Spleen (tissue), 11 donors: Measurements from ENCODE around the gene ARHGEF25. TPM values are rescaled to one million over a fixed set of nuclear protein-coding genes. Genes with fewer than 3 reads are reported as not detected.
"Not testable (repeated sequence)": the region's sequence is repeated elsewhere in the genome, so short reads cannot be mapped to it uniquely, and the experiment has no call there.

ENCODE experiments used
- DNase-seq: peaks from one replicate; pipeline ENCODE4 v3.0.0-alpha.2; 2020
- H3K27ac ChIP-seq, 8 donors: fragments of 200-600 bp; sonication (generic) in 7 of 8; 1 replicate in 4 of 8; 2 replicates in 4 of 8; pipeline versions ENCODE4 v1.5.0 to v1.8.0; 2016 to 2021; ENCODE audit warnings: inconsistent platforms in 4 of 8, mild to moderate bottlenecking in 4 of 8, moderate library complexity in 1 of 8
- H3K27me3 ChIP-seq, 7 donors: fragments of 200-600 bp; sonication (generic) in 6 of 7; replicated peaks in 1 of 7; 1 replicate in 4 of 7; 2 replicates in 3 of 7; pipeline versions ENCODE4 v1.5.0 to v1.8.0; 2016 to 2021; ENCODE audit warnings: inconsistent platforms in 3 of 7, mild to moderate bottlenecking in 1 of 7
- H3K36me3 ChIP-seq, 6 donors: fragments of 200-600 bp; sonication (generic) in 5 of 6; 1 replicate in 4 of 6; 2 replicates in 2 of 6; pipeline versions ENCODE4 v1.5.0 to v1.8.0; 2016 to 2021; ENCODE audit warnings: inconsistent platforms in 2 of 6
- H3K4me1 ChIP-seq, 6 donors: fragments of 200-600 bp; sonication (generic) in 5 of 6; 1 replicate in 3 of 6; 2 replicates in 3 of 6; pipeline versions ENCODE4 v1.5.0 to v1.8.0; 2016 to 2021; ENCODE audit warnings: inconsistent platforms in 3 of 6
- H3K4me3 ChIP-seq, 8 donors: fragments of 200-600 bp; sonication (generic) in 7 of 8; 1 replicate in 4 of 8; 2 replicates in 4 of 8; pipeline versions ENCODE4 v1.5.0 to v1.8.0; 2016 to 2021; ENCODE audit warnings: inconsistent platforms in 4 of 8, mild to moderate bottlenecking in 4 of 8, moderate library complexity in 2 of 8
- H3K9me3 ChIP-seq, 8 donors: fragments of 200-600 bp; sonication (generic) in 7 of 8; 1 replicate in 4 of 8; 2 replicates in 4 of 8; pipeline versions ENCODE4 v1.5.0 to v1.8.0; 2016 to 2021; ENCODE audit warnings: inconsistent platforms in 4 of 8
- CTCF ChIP-seq, 11 experiments: fragments of 200-600 bp in 7 of 11; fragments of 450-650 bp in 4 of 11; sonication (generic) in 4 of 11; IDR thresholded peaks in 8 of 11; conservative IDR thresholded peaks in 3 of 11; 1 replicate in 7 of 11; 2 replicates in 4 of 11; pipeline versions ENCODE4 v1.4.0 to v1.8.0; 2016 to 2021; ENCODE audit warnings: antibody characterized with exemption in 11 of 11, inconsistent platforms in 4 of 11, mild to moderate bottlenecking in 1 of 11
- POLR2A ChIP-seq, 3 donors: fragments of 450-650 bp; IDR thresholded peaks; one replicate each; pipeline ENCODE4 v1.5.1; 2017; ENCODE audit warnings: antibody characterized with exemption in 3 of 3, mild to moderate bottlenecking in 1 of 3
- POLR2AphosphoS5 ChIP-seq, 3 donors: sonication (generic); formaldehyde crosslinking; IDR thresholded peaks; one replicate each; pipeline ENCODE4 v1.5.1; 2017; ENCODE audit warnings: antibody characterized with exemption in 3 of 3
- WGBS, 5 donors: extraction: QIAGEN DNeasy Blood & Tissue Kit in 3 of 5; methylation state at CpG; one replicate each; pipeline versions ENCODE4 v1.1.5 to v1.1.7; 2013 to 2018; 5-methylcytosine and 5-hydroxymethylcytosine counted together
- intact Hi-C: fragments of 100-400 bp; cut with DNase I; formaldehyde crosslinking; loops from one replicate; pipeline ENCODE4 v1.15.0; 2023; ENCODE audit warnings: low total_unique reads
- polyA plus RNA-seq, 3 donors: library from polyadenylated mRNA; stranded (reverse); fragments of 200-250 nt; gene quantifications; one replicate each; pipeline ENCODE4 v1.2.1, GENCODE V29; 2013
- total RNA-seq, 7 donors: library from RNA; depleted of rRNA in 3 of 7; stranded (reverse); fragments of >200 nt in 3 of 7; fragmentation: NEBNext Ultra II Directional in 4 of 7; extraction: Animal tissue kit (Norgen Biotek cat#: 25700) in 4 of 7; gene quantifications; one replicate each; pipeline versions ENCODE4 v1.1.0 to v1.2.1, GENCODE V29; 2016 to 2021
- donor health status: healthy with polysubstance abuse.
- donor health status: DM: no; HTN: no; CAD: no; lungs with moderate emphysema.
- donor health status: DM: no; HTN: no; CAD: no.
- donor health status: Bipolar disorder and iron deficiency.
- donor health status: healthy.
- donor health status: DM: no; HTN: no; CAD: no.
- donor health status: DM: yes; HTN: yes; CAD: no.

ARHGEF25 gene
- total and polyA plus RNA-seq, 10 donors: 9.3 to 26.6 (median 15.3) TPM

- H3K9me3 ChIP-seq: no peaks in the 10 kb centered on the region
- intact Hi-C loops: no loop called here
- peaks cover 2 to 78% (median 22%) of the 10 kb centered on the region in 7 donors for H3K27me3 ChIP-seq
- H3K4me3 ChIP-seq: no peak overlapping the region
- no peaks in the 10 kb centered on the region for H3K36me3 ChIP-seq
- no peak for TF ChIP-seq POLR2A (IDR thresholded peaks at IDR 0.05)
- TF ChIP-seq CTCF (IDR thresholded peaks at IDR 0.05 in 8 of 11, conservative IDR thresholded peaks at IDR 0.05 in 3 of 11): no peak
- no peak for TF ChIP-seq POLR2AphosphoS5 (IDR thresholded peaks at IDR 0.05)
- no peak overlapping the region for H3K27ac ChIP-seq
- H3K4me1 ChIP-seq: peaks cover 7 to 14% (median 13%) of the 10 kb centered on the region in 6 donors
- DNase-seq: no peak
- WGBS, 5 donors: 58 to 79% (median 62%) methylated on average over 3 of the region's 3 CpGs
Observed at GRCh38 chr12:57637364-57637763, 26.1 kb downstream of the ARHGEF25 start.

GRCh38 chr12:57638096-57638495 lies 26.9 kb downstream of the ARHGEF25 start:
- no peaks in the 10 kb centered on the region for H3K36me3 ChIP-seq
- no peak for DNase-seq
- intact Hi-C loops: no loop called here
- H3K4me1 ChIP-seq: peaks cover 3 to 7% (median 6%) of the 10 kb centered on the region in 6 donors
- H3K9me3 ChIP-seq: no peaks in the 10 kb centered on the region
- H3K27ac ChIP-seq: no peak overlapping the region
- H3K27me3 ChIP-seq: peaks cover 0 to 76% (median 16%) of the 10 kb centered on the region in 7 donors
- H3K4me3 ChIP-seq: no peak overlapping the region
- no peak for TF ChIP-seq POLR2AphosphoS5 (IDR thresholded peaks at IDR 0.05)
- TF ChIP-seq CTCF (IDR thresholded peaks at IDR 0.05 in 8 of 11, conservative IDR thresholded peaks at IDR 0.05 in 3 of 11): no peak
- no peak for TF ChIP-seq POLR2A (IDR thresholded peaks at IDR 0.05)
- WGBS, 5 donors: 74 to 92% (median 85%) methylated on average over 3 of the region's 3 CpGs

GRCh38 chr12:57640175-57641042 lies 29.2 kb downstream of the ARHGEF25 start:
- Histone ChIP-seq H3K9me3 (peaks cover 0 to 15% (median 9%) of the 10 kb centered on the region in 8 donors), H3K36me3 (no peaks in the 10 kb centered on the region), H3K27me3 (peaks cover 0 to 67% (median 12%) of the 10 kb centered on the region in 7 donors), H3K4me1 (no peaks in the 10 kb centered on the region), H3K27ac (no peak overlapping the region), H3K4me3 (no peak overlapping the region)
- no peak for TF ChIP-seq CTCF (IDR thresholded peaks at IDR 0.05 in 8 of 11, conservative IDR thresholded peaks at IDR 0.05 in 3 of 11)
- no peak for TF ChIP-seq POLR2A (IDR thresholded peaks at IDR 0.05)
- no peak for TF ChIP-seq POLR2AphosphoS5 (IDR thresholded peaks at IDR 0.05)
- no peak for DNase-seq
- intact Hi-C loops: no loop called here
- WGBS, 5 donors: 72 to 83% (median 75%) methylated on average over 7 of the region's 7 CpGs

- Histone ChIP-seq H3K36me3 (no peaks in the 10 kb centered on the region), H3K4me1 (no peaks in the 10 kb centered on the region), H3K27ac (no peak overlapping the region), H3K27me3 (peaks cover 0 to 62% (median 3%) of the 10 kb centered on the region in 7 donors), H3K4me3 (no peak overlapping the region), H3K9me3 (peaks cover 0 to 27% (median 20%) of the 10 kb centered on the region in 8 donors)
- intact Hi-C loops: no loop called here
- no peak for TF ChIP-seq POLR2A (IDR thresholded peaks at IDR 0.05)
- TF ChIP-seq POLR2AphosphoS5 (IDR thresholded peaks at IDR 0.05): no peak
- no peak for DNase-seq
- 52 to 59% (median 55%) methylated on average over 5 of the region's 5 CpGs for WGBS, 5 donors
Observed at GRCh38 chr12:57641699-57642442, 30.6 kb downstream of the ARHGEF25 start.

- WGBS, 5 donors: 73 to 79% (median 75%) methylated on average over 10 to 13 of the region's 13 CpGs
- H3K4me1 ChIP-seq, DNase-seq, intact Hi-C loops, H3K4me3 ChIP-seq, H3K27ac ChIP-seq, H3K36me3 ChIP-seq: not testable (repeated sequence)
- peaks cover 0 to 33% (median 0%) of the 10 kb centered on the region in 7 donors for H3K27me3 ChIP-seq
- H3K9me3 ChIP-seq: peaks cover 0 to 27% (median 20%) of the 10 kb centered on the region in 8 donors
Observed at GRCh38 chr12:57645990-57646658, 34.9 kb downstream of the ARHGEF25 start.

GRCh38 chr12:57646659-57647049 lies 35.4 kb downstream of the ARHGEF25 start:
- intact Hi-C loops: not testable (repeated sequence)
- 90 to 100% (median 94%) methylated on average over 1 to 10 of the region's 15 CpGs for WGBS, 5 donors
- peaks cover 0 to 28% (median 0%) of the 10 kb centered on the region in 7 donors for H3K27me3 ChIP-seq

More at GRCh38 chr12:57646659-57647049, 35.4 kb downstream of the ARHGEF25 start:
- not testable (repeated sequence) for H3K4me3 ChIP-seq, H3K27ac ChIP-seq, H3K36me3 ChIP-seq, DNase-seq, H3K4me1 ChIP-seq
- peaks cover 0 to 27% (median 20%) of the 10 kb centered on the region in 8 donors for H3K9me3 ChIP-seq
